Caco-2 (cell line): ENCODE results near the gene CDH16. TPM values are rescaled to one million over a fixed set of nuclear protein-coding genes. Genes with fewer than 3 reads are reported as not detected.

ENCODE experiments used
- BruUV-seq: library from RNA; stranded (reverse); fragments of 400-500 nt; replicated peaks from 2 replicates; lab custom pipeline; 2021; lab: Mats Ljungman, UMichigan
- CTCF ChIA-PET: fragments of 300-600 bp; sonication (Branson Sonifier 250); formaldehyde crosslinking; loops from one replicate; lab custom pipeline; 2022; ENCODE audit warnings: antibody characterized with exemption; lab: Charles Lee
- POLR2A ChIA-PET: fragments of 300-600 bp; sonication (Branson Sonifier 250); formaldehyde crosslinking; loops from one replicate; lab custom pipeline; 2022; ENCODE audit warnings: antibody characterized with exemption; lab: Charles Lee
- DNase-seq, 2 experiments: peaks; one replicate each; pipeline versions ENCODE4 v3.0.0 to v3.0.0-alpha.2; 2020 to 2022
- H3K27me3 ChIP-seq: replicated peaks from 2 replicates; pipeline ENCODE4 v1.6.0; 2011; ENCODE audit warnings: low read length; ENCODE audit not compliant: control insufficient read depth, insufficient read depth
- H3K36me3 ChIP-seq: 2 replicates; pipeline ENCODE4 v1.5.1; 2011; ENCODE audit warnings: low read length; ENCODE audit not compliant: control insufficient read depth, insufficient read depth
- H3K4me1 ChIP-seq: fragments of 250-450 bp; sonication (Bioruptor Pico); 2 replicates; pipeline ENCODE4 v1.5.1; 2020; ENCODE audit warnings: mild to moderate bottlenecking
- H3K4me3 ChIP-seq: 2 replicates; pipeline ENCODE4 v1.5.1; 2011; ENCODE audit warnings: low read depth, mild to moderate bottlenecking, control low read depth, low read length
- H3K9me3 ChIP-seq: fragments of 250-450 bp; sonication (Bioruptor Pico); 2 replicates; pipeline ENCODE4 v1.5.1; 2020; ENCODE audit warnings: mild to moderate bottlenecking, moderate library complexity
- H3K27ac Mint-ChIP-seq: one replicate; pipeline ENCODE4 v1.8.0; 2022; ENCODE audit warnings: mixed read lengths; ENCODE audit not compliant: unreplicated experiment
- H3K27me3 Mint-ChIP-seq: one replicate; pipeline ENCODE4 v1.8.0; 2022; ENCODE audit warnings: mixed read lengths; ENCODE audit not compliant: insufficient read depth, unreplicated experiment
- H3K36me3 Mint-ChIP-seq: one replicate; pipeline ENCODE4 v1.8.0; 2022; ENCODE audit warnings: mild to moderate bottlenecking, mixed read lengths; ENCODE audit not compliant: insufficient read depth, unreplicated experiment
- H3K4me1 Mint-ChIP-seq: one replicate; pipeline ENCODE4 v1.8.0; 2022; ENCODE audit warnings: low read depth, mixed read lengths; ENCODE audit not compliant: unreplicated experiment
- H3K4me3 Mint-ChIP-seq: one replicate; pipeline ENCODE4 v1.8.0; 2022; ENCODE audit warnings: mild to moderate bottlenecking, moderate library complexity, mixed read lengths; ENCODE audit not compliant: unreplicated experiment
- H3K9me3 Mint-ChIP-seq: one replicate; pipeline ENCODE4 v1.8.0; 2022; ENCODE audit warnings: mixed read lengths; ENCODE audit not compliant: unreplicated experiment
- intact Hi-C: fragments of 100-400 bp; cut with micrococcal nuclease; formaldehyde crosslinking; loops from one replicate; pipeline ENCODE4 v1.10.0; 2022; ENCODE audit not compliant: unreplicated experiment
- total RNA-seq: library from RNA; stranded (reverse); gene quantifications from 2 replicates; pipeline ENCODE4 v1.2.3, GENCODE V29; 2022
- TF ChIP-seq, protein P1 (sequence below), 2 experiments: fragments of 200-600 bp in 1 of 2; IDR thresholded peaks; 1 replicate in 1 of 2; 2 replicates in 1 of 2; pipeline versions ENCODE4 v1.5.1 to v1.8.0; 2011 to 2022; ENCODE audit warnings: antibody characterized with exemption in 1 of 2, control low read depth in 1 of 2, inconsistent platforms in 1 of 2, low read depth in 1 of 2, low read length in 1 of 2, mild to moderate bottlenecking in 1 of 2, moderate library complexity in 1 of 2; ENCODE audit not compliant: insufficient read depth in 1 of 2, severe bottlenecking in 1 of 2, unreplicated experiment in 1 of 2

Gene CDH16
- total RNA-seq, 1 experiment from 2014 or later, result 0.48 TPM

DNA sequence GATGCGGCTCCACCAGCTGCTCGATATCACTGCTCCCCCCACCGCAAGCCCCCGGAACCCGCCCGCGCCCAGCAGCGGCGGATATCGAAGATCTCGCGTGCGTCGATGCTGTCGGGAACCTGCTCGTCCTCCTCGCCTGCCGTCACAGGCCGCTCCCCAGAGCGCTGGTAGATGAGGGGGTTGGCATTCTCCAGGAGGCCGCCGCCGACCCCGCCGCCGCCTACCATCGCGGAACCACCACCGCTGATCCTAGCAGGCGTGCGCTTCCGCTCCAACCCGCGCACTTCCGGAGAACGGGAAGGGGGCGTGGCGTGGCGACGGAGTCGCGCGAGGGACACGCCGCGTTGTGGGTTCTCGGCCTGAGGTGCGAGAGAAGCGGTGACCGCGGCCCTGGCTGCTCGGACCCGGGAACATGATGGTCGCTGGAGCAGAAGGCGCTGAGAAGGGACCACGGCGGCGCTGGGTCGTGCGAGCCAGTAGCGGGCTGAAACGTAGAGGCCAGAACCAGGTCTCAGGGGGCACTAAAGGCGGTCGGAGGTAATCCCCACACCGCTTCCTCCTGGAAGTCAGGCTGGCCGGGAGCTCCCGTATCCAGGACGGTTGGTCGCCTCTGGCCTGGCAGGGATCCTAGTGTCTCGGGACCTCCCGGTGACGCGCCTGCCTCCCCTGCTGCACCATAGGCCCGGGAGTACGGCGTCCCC is 15.6 kb upstream of the CDH16 start, which contains the start of gene CIAO2B:
CIAO2B (minus strand) TSS at position 265 of the 701 bp plus-strand sequence; CDS start at position 227, 38 bp downstream.
- BruUV-seq, result TSS peak; percentile 58
- H3K27me3 ChIP-seq, result no peaks in the 10 kb centered on the region
- intact Hi-C loops, result no loop called here
- Mint-ChIP-seq H3K36me3 (peaks cover 17% of the 10 kb centered on the region), H3K27ac (peak within 1 kb of the TSS; percentile 88), H3K27me3 (no peaks in the 10 kb centered on the region), H3K4me1 (peaks cover 19% of the 10 kb centered on the region), H3K4me3 (peak within 1 kb of the TSS; percentile 94), H3K9me3 (no peaks in the 10 kb centered on the region)
- ChIA-PET POLR2A (no interaction called here), CTCF (interaction anchor here (1.0 to 1.2 kb wide), 2 partner anchors 20 to 39 kb away, joined by 3 read pairs; no protein-coding TSS in a partner anchor)
- no peaks in the 10 kb centered on the region for H3K36me3 ChIP-seq
- H3K4me3 ChIP-seq, result peak within 1 kb of the TSS; percentile 81
- H3K9me3 ChIP-seq, result no peaks in the 10 kb centered on the region
- peaks cover 8% of the 10 kb centered on the region for H3K4me1 ChIP-seq
- TF ChIP-seq, protein P1, sequence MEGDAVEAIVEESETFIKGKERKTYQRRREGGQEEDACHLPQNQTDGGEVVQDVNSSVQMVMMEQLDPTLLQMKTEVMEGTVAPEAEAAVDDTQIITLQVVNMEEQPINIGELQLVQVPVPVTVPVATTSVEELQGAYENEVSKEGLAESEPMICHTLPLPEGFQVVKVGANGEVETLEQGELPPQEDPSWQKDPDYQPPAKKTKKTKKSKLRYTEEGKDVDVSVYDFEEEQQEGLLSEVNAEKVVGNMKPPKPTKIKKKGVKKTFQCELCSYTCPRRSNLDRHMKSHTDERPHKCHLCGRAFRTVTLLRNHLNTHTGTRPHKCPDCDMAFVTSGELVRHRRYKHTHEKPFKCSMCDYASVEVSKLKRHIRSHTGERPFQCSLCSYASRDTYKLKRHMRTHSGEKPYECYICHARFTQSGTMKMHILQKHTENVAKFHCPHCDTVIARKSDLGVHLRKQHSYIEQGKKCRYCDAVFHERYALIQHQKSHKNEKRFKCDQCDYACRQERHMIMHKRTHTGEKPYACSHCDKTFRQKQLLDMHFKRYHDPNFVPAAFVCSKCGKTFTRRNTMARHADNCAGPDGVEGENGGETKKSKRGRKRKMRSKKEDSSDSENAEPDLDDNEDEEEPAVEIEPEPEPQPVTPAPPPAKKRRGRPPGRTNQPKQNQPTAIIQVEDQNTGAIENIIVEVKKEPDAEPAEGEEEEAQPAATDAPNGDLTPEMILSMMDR (IDR thresholded peaks at IDR 0.05; ENCODE audit: insufficient read depth in 1 of 2, low read depth in 1 of 2, low read length in 1 of 2, severe bottlenecking in 1 of 2, unreplicated experiment in 1 of 2), result no peak
- peak; percentile 84 to 92 for DNase-seq

DNA sequence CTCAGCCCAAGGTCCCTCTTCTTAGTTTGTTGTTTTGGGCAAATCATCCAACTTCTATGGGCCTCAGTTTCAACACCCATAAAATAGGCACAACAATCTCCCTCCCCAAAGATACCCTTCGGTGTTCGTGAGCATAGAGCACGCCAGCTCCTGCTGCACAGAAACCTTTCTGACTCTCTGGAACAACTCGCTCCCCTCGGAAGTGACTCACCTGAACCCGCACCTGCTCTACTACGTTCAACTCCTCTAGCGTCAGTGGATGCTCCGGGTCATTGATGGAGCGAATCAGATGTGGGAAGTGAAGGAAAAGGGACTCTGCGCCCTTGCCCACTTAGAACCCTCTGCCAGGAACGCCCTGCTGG is 15.1 kb upstream of the CDH16 start:
- peaks cover 8% of the 10 kb centered on the region for H3K4me1 ChIP-seq
- H3K9me3 ChIP-seq, result no peaks in the 10 kb centered on the region
- H3K36me3 ChIP-seq, result no peaks in the 10 kb centered on the region
- TF ChIP-seq, protein P1 (IDR thresholded peaks at IDR 0.05; ENCODE audit: insufficient read depth in 1 of 2, low read depth in 1 of 2, low read length in 1 of 2, severe bottlenecking in 1 of 2, unreplicated experiment in 1 of 2), result no peak
- DNase-seq, result no peak
- CTCF ChIA-PET, result interaction anchor here (1.2 kb wide), 1 partner anchor 38 kb away, joined by 3 read pairs; no protein-coding TSS in a partner anchor
- peaks cover 19% of the 10 kb centered on the region for H3K4me1 Mint-ChIP-seq
- peak overlapping the region; percentile 94 for H3K4me3 Mint-ChIP-seq
- TSS peak; percentile 66 for BruUV-seq
- H3K36me3 Mint-ChIP-seq, result peaks cover 17% of the 10 kb centered on the region
- intact Hi-C loops, result no loop called here
- no peaks in the 10 kb centered on the region for H3K9me3 Mint-ChIP-seq
- H3K27me3 ChIP-seq, result no peaks in the 10 kb centered on the region
- POLR2A ChIA-PET, result no interaction called here
- no peaks in the 10 kb centered on the region for H3K27me3 Mint-ChIP-seq
- peak overlapping the region; percentile 81 for H3K4me3 ChIP-seq
- H3K27ac Mint-ChIP-seq, result peak overlapping the region; percentile 88

DNA sequence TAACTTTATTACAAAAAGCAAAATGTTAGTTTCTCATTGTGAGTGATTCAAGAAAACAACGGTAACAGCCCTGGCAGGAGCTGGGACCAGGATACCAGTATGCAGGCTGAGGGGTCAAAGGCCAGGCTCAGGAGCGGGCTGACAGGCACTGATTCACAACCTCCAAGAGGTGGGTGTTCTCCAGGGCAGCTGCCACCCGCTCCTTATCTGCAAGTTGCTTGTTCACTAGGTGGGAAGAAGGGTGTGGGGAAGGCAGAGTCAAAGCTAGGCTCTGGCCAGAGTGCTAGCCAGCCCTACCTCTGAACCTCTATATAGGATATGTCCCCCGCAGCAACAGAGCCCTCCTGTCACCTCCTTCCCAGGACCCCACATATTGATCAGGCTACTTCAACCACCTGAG is 13.4 kb upstream of the CDH16 start:
- H3K27me3 ChIP-seq, result no peaks in the 10 kb centered on the region
- intact Hi-C loops, result no loop called here
- no TSS peak for BruUV-seq
- H3K4me1 ChIP-seq, result peaks cover 8% of the 10 kb centered on the region
- POLR2A ChIA-PET, result no interaction called here
- Mint-ChIP-seq H3K27ac (no peak overlapping the region), H3K27me3 (no peaks in the 10 kb centered on the region), H3K36me3 (peaks cover 17% of the 10 kb centered on the region), H3K4me1 (peaks cover 19% of the 10 kb centered on the region), H3K4me3 (peak overlapping the region; percentile 94), H3K9me3 (no peaks in the 10 kb centered on the region)
- no peaks in the 10 kb centered on the region for H3K36me3 ChIP-seq
- no peak for DNase-seq
- H3K9me3 ChIP-seq, result no peaks in the 10 kb centered on the region
- TF ChIP-seq, protein P1 (IDR thresholded peaks at IDR 0.05; ENCODE audit: insufficient read depth in 1 of 2, low read depth in 1 of 2, low read length in 1 of 2, severe bottlenecking in 1 of 2, unreplicated experiment in 1 of 2), result no peak
- no peak overlapping the region for H3K4me3 ChIP-seq
- CTCF ChIA-PET, result no interaction called here
